Stimulated activated naive CD8-positive, alpha-beta T cell treated with anti-CD3 and anti-CD28 coated beads, Interleukin-15, amount 100 ng/mL, for 72 hours (primary cell): ENCODE measurements around the gene HSPA12A.

Experiments used
- ATAC-seq: fragments of 150-1000 bp; cut with Tn5 transposase; 2 replicates; pipeline ENCODE4 v1.10.0; 2021; ENCODE audit warnings: mild to moderate bottlenecking, moderate library complexity
- DNase-seq, 2 donors: peaks; one replicate each; pipeline ENCODE4 v3.0.0; 2021 to 2022
- H3K27ac Mint-ChIP-seq, 2 donors: one replicate each; pipeline ENCODE4 v1.8.0; 2022; ENCODE audit warnings: mild to moderate bottlenecking in 2 of 2, mixed read lengths in 2 of 2, moderate library complexity in 2 of 2
- H3K27me3 Mint-ChIP-seq: one replicate; pipeline ENCODE4 v1.8.0; 2022; ENCODE audit warnings: mixed read lengths
- H3K4me1 Mint-ChIP-seq: one replicate; pipeline ENCODE4 v1.8.0; 2022; ENCODE audit warnings: mild to moderate bottlenecking, mixed read lengths
- H3K4me3 Mint-ChIP-seq, 2 donors: one replicate each; pipeline ENCODE4 v1.8.0; 2022; ENCODE audit warnings: mild to moderate bottlenecking in 2 of 2, mixed read lengths in 2 of 2, moderate library complexity in 1 of 2
- H3K9me3 Mint-ChIP-seq, 2 donors: one replicate each; pipeline ENCODE4 v1.8.0; 2022; ENCODE audit warnings: mixed read lengths in 2 of 2

The HSPA12A gene

GRCh38 chr10:116699049-116699448, 43.3 kb downstream of the HSPA12A start:
- Mint-ChIP-seq H3K4me1 (no peaks in the 10 kb centered on the region), H3K27ac (no peak overlapping the region), H3K4me3 (no peak overlapping the region), H3K9me3 (no peaks in the 10 kb centered on the region), H3K27me3 (peaks cover 75% of the 10 kb centered on the region)
- ATAC-seq: no peak
- no peak for DNase-seq

- ATAC-seq (no peak), DNase-seq (no peak)
- Mint-ChIP-seq H3K4me1 (no peaks in the 10 kb centered on the region), H3K27me3 (peaks cover 70% of the 10 kb centered on the region), H3K9me3 (no peaks in the 10 kb centered on the region), H3K4me3 (no peak overlapping the region), H3K27ac (no peak overlapping the region)
Observed at GRCh38 chr10:116698364-116698763, 44.0 kb downstream of the HSPA12A start.

GRCh38 chr10:116697816-116698215, 44.5 kb downstream of the HSPA12A start:
- Mint-ChIP-seq H3K27me3 (peaks cover 65% of the 10 kb centered on the region), H3K4me1 (no peaks in the 10 kb centered on the region), H3K9me3 (no peaks in the 10 kb centered on the region), H3K27ac (no peak overlapping the region), H3K4me3 (no peak overlapping the region)
- no peak for DNase-seq
- ATAC-seq: no peak

- Mint-ChIP-seq H3K9me3 (no peaks in the 10 kb centered on the region), H3K27me3 (peaks cover 62% of the 10 kb centered on the region), H3K4me3 (no peak overlapping the region), H3K4me1 (no peaks in the 10 kb centered on the region), H3K27ac (no peak overlapping the region)
- no peak for DNase-seq
- no peak for ATAC-seq
Observed at GRCh38 chr10:116696919-116697318, 45.4 kb downstream of the HSPA12A start.

- Mint-ChIP-seq H3K4me3 (no peak overlapping the region), H3K4me1 (no peaks in the 10 kb centered on the region), H3K27ac (no peak overlapping the region), H3K27me3 (peaks cover 72% of the 10 kb centered on the region), H3K9me3 (no peaks in the 10 kb centered on the region)
- no peak for ATAC-seq
- no peak for DNase-seq
Observed at GRCh38 chr10:116694927-116695268, 47.5 kb downstream of the HSPA12A start.

- Mint-ChIP-seq H3K4me3 (no peak overlapping the region), H3K27me3 (peaks cover 76% of the 10 kb centered on the region), H3K4me1 (no peaks in the 10 kb centered on the region), H3K9me3 (no peaks in the 10 kb centered on the region), H3K27ac (no peak overlapping the region)
- ATAC-seq (no peak), DNase-seq (no peak)
Observed at GRCh38 chr10:116694243-116694926, 48.0 kb downstream of the HSPA12A start.

GRCh38 chr10:116692225-116692624, 50.1 kb downstream of the HSPA12A start:
- H3K27me3 Mint-ChIP-seq: peaks cover 76% of the 10 kb centered on the region

GRCh38 chr10:116691635-116692034, 50.7 kb downstream of the HSPA12A start:
- H3K27me3 Mint-ChIP-seq: peaks cover 76% of the 10 kb centered on the region
- no peaks in the 10 kb centered on the region for H3K9me3 Mint-ChIP-seq

More at GRCh38 chr10:116692225-116692624, 50.1 kb downstream of the HSPA12A start:
- DNase-seq: no peak
- ATAC-seq: no peak
- Mint-ChIP-seq H3K9me3 (no peaks in the 10 kb centered on the region), H3K4me1 (no peaks in the 10 kb centered on the region), H3K27ac (no peak overlapping the region), H3K4me3 (no peak overlapping the region)

GRCh38 chr10:116690356-116691322, 51.7 kb downstream of the HSPA12A start:
- ATAC-seq: no peak
- Mint-ChIP-seq H3K27me3 (peaks cover 81% of the 10 kb centered on the region), H3K4me1 (no peaks in the 10 kb centered on the region), H3K27ac (no peak overlapping the region), H3K4me3 (no peak overlapping the region), H3K9me3 (no peaks in the 10 kb centered on the region)
- DNase-seq: no peak

More at GRCh38 chr10:116691635-116692034, 50.7 kb downstream of the HSPA12A start:
- DNase-seq: no peak
- no peak for ATAC-seq
- no peaks in the 10 kb centered on the region for H3K4me1 Mint-ChIP-seq
- no peak overlapping the region for H3K27ac Mint-ChIP-seq
- no peak overlapping the region for H3K4me3 Mint-ChIP-seq

- H3K4me3 Mint-ChIP-seq: no peak overlapping the region
- H3K27me3 Mint-ChIP-seq: peaks cover 82% of the 10 kb centered on the region
- ATAC-seq (no peak), DNase-seq (no peak)
- H3K27ac Mint-ChIP-seq: no peak overlapping the region
- no peaks in the 10 kb centered on the region for H3K9me3 Mint-ChIP-seq
- H3K4me1 Mint-ChIP-seq: no peaks in the 10 kb centered on the region
Observed at GRCh38 chr10:116689744-116690143, 52.6 kb downstream of the HSPA12A start.

GRCh38 chr10:116688741-116689495, 53.4 kb downstream of the HSPA12A start:
- H3K27ac Mint-ChIP-seq: no peak overlapping the region
- H3K4me3 Mint-ChIP-seq: no peak overlapping the region
- no peaks in the 10 kb centered on the region for H3K9me3 Mint-ChIP-seq
- DNase-seq (no peak), ATAC-seq (no peak)
- H3K4me1 Mint-ChIP-seq: no peaks in the 10 kb centered on the region
- peaks cover 76% of the 10 kb centered on the region for H3K27me3 Mint-ChIP-seq

- H3K27ac Mint-ChIP-seq: no peak overlapping the region
- peaks cover 81% of the 10 kb centered on the region for H3K27me3 Mint-ChIP-seq
- no peak overlapping the region for H3K4me3 Mint-ChIP-seq
- H3K9me3 Mint-ChIP-seq: no peaks in the 10 kb centered on the region
- no peak for ATAC-seq
- no peak for DNase-seq
- H3K4me1 Mint-ChIP-seq: no peaks in the 10 kb centered on the region
Observed at GRCh38 chr10:116688241-116688711, 54.1 kb downstream of the HSPA12A start.

GRCh38 chr10:116687633-116688032, 54.7 kb downstream of the HSPA12A start:
- peaks cover 87% of the 10 kb centered on the region for H3K27me3 Mint-ChIP-seq
- no peaks in the 10 kb centered on the region for H3K4me1 Mint-ChIP-seq
- DNase-seq (no peak), ATAC-seq (no peak)
- H3K4me3 Mint-ChIP-seq: no peak overlapping the region
- H3K27ac Mint-ChIP-seq: no peak overlapping the region
- no peaks in the 10 kb centered on the region for H3K9me3 Mint-ChIP-seq

GRCh38 chr10:116686632-116687031, 55.7 kb downstream of the HSPA12A start:
- no peaks in the 10 kb centered on the region for H3K4me1 Mint-ChIP-seq
- no peak overlapping the region for H3K4me3 Mint-ChIP-seq
- ATAC-seq: no peak
- DNase-seq: no peak
- H3K27me3 Mint-ChIP-seq: peaks cover 88% of the 10 kb centered on the region
- H3K9me3 Mint-ChIP-seq: no peaks in the 10 kb centered on the region
- H3K27ac Mint-ChIP-seq: no peak overlapping the region

- H3K9me3 Mint-ChIP-seq: no peaks in the 10 kb centered on the region
Observed at GRCh38 chr10:116685807-116686206, 56.6 kb downstream of the HSPA12A start.

More at GRCh38 chr10:116685807-116686206, 56.6 kb downstream of the HSPA12A start:
- Mint-ChIP-seq H3K4me1 (no peaks in the 10 kb centered on the region), H3K4me3 (no peak overlapping the region), H3K27me3 (peaks cover 88% of the 10 kb centered on the region), H3K27ac (no peak overlapping the region)
- DNase-seq (no peak), ATAC-seq (no peak)
